DND-41 (cell line): ENCODE measurements around the gene FSIP1.

Experiments used
- EZH2 ChIP-seq: IDR thresholded peaks from 3 replicates; pipeline ENCODE4 v1.6.1; 2012; ENCODE audit warnings: borderline replicate concordance, low read depth, mild to moderate bottlenecking, moderate library complexity, low read length, inconsistent platforms; ENCODE audit not compliant: severe bottlenecking
- TF ChIP-seq, protein P1 (sequence below): IDR thresholded peaks from 2 replicates; pipeline ENCODE4 v1.5.1; 2012; ENCODE audit warnings: borderline replicate concordance, low read length, moderate library complexity, mild to moderate bottlenecking; ENCODE audit not compliant: poor library complexity, severe bottlenecking; ENCODE audit errors: extremely low read depth

DNA sequence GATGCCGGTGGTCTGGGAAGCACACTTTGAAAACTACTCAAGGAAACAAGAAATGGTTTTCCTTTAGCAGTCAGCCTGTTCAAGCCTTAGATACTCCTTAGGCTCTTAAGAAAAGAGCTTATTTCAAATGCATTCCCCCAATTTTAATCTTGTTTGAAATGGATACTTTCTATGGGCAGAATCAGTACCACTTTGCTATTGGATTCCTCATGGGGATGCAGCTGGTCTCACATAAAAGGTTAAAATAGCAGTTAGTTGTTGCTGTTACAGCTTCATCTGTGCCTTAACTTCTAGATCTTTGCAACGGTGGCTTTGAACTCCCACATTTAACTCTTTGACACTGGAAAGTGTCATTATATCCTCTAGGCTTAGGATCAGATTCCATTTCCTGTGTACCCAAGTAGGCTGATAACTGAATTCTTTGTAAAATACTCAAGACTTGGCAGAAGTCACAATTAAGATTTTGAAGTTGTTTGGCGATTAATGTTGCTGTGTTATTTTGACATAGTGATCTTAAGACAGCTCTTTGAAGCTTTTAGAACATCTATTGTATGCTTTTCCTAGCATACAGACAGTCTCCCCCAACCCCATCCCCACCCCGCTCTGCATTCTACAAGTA is 199.6 kb downstream of the FSIP1 start:
- TF ChIP-seq EZH2 = no peak
- TF ChIP-seq, protein P1, sequence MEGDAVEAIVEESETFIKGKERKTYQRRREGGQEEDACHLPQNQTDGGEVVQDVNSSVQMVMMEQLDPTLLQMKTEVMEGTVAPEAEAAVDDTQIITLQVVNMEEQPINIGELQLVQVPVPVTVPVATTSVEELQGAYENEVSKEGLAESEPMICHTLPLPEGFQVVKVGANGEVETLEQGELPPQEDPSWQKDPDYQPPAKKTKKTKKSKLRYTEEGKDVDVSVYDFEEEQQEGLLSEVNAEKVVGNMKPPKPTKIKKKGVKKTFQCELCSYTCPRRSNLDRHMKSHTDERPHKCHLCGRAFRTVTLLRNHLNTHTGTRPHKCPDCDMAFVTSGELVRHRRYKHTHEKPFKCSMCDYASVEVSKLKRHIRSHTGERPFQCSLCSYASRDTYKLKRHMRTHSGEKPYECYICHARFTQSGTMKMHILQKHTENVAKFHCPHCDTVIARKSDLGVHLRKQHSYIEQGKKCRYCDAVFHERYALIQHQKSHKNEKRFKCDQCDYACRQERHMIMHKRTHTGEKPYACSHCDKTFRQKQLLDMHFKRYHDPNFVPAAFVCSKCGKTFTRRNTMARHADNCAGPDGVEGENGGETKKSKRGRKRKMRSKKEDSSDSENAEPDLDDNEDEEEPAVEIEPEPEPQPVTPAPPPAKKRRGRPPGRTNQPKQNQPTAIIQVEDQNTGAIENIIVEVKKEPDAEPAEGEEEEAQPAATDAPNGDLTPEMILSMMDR = no peak
